Activated CD8-positive, alpha-beta memory T cell treated with anti-CD3 and anti-CD28 coated beads for 1 hour (primary cell): ENCODE measurements around the gene FOXL3.

Experiments used
- DNase-seq, 2 donors: peaks; one replicate each; pipeline ENCODE4 v3.0.0-alpha.2; 2020; ENCODE audit warnings: low read depth in 1 of 2; ENCODE audit errors: extremely low read depth in 1 of 2

The FOXL3 gene

DNA sequence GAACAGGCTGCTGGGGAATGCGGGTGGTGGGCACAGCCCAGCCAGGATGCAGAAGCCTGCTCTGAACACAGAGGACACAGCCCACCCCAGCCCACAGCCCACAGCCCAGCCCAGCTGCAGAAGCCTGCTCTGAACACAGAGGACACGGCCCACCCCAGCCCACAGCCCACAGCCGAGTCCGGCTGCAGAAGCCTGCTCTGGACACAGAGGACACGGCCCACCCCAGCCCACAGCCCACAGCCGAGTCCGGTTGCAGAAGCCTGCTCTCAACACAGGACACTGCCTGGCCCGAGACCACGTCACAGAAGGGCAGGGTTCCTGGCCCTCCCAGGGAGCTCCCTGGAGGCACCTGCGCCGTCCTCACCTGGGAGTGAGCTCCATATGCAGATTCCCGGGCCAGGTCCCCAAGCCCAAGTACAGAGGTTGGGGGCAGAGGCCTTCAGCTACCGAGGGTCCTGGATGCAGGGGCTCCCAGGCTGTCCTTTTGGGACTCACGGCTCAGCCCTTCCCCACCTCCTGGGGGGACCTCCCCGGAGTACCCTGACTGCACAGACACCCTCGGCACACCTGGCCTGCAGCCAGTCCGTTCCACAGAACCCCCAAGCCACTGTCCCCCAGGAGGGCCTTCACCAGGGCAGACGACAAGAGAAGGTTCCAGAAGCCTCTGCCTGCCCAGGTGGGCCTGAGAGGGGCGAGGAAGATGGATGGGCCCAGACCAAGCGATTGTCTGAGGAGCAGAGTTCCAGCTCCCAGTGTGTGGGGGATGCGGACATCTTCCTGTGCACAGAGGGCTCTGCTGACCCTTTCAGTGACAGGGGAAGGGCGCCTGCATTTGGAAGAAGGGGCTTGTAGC, 23.7 kb upstream of the FOXL3 start:
- DNase-seq: no peak

DNA sequence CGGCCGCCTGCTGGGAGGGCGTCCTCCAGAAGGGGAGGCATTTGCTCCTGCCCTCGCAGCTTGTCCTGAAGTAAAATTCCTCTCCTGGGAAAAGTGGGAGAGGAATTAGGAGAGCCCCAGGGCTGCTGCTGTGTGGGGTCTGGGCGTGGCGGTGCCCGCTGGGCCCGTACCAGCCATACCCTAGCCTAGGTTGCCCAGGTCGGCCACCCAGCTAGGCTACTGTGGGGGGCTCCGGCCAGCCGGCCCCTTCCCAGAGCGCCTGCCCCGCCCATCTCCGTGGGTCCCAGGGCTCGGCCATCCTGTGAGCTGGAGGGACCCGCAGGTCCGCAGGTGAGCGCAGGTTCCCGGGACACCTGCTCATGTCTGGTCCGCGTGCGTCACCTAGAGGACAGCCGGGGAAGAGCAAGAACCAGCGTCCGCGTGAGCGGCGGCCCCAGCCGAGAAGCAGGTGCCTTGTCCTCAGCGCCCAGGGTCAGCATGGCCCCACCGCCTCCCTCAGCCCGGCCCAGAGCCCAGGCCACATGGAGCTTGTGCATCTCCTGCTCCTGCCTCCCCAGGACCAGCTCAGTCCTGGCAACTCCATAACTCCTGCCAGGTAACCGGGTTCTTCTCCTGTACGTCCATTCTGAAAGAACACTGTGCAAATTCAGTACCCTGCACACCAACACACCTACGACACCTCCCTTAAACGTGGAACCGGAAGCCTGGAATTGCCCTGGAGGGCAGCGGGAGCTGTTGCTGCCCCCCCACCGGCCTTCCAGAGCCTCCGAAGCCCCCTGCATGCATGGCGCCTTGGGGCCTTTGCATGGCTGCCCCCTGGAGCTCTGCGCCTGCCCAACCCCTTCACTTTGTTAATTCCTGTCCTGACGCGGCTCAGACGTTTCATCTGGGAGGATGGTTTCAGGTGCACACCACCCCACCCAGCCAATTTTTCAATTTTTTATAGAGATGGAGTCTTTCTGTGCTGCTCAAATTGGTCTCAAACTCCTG, 22.8 kb upstream of the FOXL3 start:
- no peak for DNase-seq

DNA sequence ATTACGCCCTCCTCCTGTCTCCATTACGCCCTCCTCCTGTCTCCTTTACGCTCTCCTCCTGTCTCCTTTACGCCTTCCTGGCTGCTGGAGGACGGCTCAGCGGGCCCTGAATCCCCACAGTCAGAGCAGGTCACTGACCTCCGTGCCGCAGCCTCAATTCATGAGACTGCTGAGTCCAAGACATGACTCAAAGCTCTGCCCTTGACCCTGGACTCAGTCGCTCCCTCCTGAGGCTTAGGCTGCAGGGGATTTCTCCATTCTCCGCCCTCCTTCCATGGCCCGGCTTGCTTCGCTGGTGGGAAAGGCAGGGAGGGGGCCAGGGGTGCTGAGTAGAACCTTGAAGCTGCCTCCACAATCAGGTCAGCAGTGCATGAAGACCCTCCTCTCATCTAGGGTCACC, 21.0 kb upstream of the FOXL3 start:
- no peak for DNase-seq

DNA sequence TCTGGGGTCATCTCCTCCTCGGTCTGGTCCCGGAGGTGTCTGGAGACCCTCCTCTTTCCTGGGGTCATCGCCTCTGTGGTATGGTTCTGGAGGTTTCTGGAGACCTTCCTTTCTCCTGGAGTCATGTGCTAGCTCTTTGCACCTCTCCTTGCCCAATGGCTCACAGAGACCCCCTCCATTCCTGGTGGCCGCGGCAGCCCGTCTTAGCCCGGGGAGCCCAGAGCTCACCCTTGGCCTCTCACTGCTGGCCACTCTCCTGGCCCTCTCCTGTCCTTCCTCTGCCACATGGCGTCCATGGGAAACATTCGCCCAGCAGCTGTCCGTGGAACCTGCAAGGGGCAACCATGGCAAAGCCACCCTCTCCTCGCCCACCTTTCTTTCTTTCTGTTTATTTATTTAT, 20.2 kb upstream of the FOXL3 start:
- DNase-seq: no peak

DNA sequence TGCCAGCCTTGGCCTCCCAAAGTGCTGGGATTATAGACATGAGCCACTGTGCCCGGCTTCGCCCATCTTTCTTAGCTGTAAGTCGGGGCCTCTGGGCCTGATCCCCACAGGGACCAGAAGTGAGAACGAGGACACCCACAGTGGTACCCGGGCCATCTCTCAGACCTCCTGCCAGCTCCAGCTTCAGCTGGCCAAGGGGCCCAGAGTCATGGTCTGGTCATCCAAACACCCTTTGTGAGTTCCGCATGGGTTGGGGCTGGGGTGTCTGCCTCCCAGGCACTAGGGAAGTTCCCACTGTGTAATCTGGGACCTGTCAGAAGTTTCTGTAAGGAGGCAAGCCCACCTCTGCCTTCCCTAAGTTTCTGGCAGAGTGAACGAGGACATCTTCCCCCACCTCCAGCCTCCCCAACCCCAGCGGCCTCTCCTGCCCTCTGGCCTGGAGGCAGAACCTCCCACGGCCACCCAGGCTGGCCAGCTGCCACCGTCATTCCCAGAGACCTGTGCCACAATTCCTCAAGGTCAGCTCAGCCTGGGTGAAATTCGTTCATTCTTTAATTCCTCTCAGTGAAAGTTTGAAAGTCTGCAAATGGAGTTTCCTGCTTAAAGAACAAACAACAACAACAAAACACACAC, 19.5 kb upstream of the FOXL3 start:
- no peak for DNase-seq

DNA sequence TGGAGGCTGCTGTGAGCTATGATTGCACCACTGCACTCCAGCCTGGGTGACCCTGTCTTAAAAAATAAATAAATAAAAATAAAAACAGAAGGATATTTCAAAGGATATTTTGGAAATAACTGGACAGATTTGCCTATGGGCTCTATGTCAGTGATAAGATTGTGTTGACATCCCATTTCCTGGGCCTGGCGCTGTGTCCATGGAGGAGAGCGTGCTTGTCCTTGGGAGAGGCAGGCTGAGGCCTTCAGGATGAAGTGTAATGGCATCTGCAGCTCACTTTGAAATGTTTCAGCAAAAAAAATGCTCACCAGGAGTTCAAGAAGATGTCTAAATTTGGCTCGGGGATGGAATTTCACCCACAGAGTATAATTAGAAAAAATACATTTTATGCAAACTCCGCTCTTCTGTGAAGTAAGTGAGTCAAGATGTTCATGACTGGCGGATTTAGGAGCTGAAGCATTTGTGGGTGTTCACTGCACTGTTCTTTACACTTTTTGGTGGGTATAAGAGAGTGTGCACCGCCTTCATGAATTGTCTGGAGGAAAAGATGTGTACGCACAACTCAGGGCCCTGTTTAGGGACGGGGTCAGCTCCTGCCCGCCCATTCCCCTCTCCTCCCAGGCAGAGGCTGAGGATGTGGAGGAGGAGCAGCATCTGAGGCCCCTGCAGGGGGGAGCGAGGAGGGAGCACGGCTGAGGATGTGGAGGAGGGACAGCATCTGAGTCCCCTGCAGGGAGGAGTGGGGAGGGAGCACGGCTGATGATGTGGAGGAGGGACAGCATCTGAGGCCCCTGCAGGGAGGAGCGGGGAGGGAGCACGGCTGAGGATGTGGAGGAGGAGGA, 18.5 kb upstream of the FOXL3 start:
- DNase-seq: no peak

DNA sequence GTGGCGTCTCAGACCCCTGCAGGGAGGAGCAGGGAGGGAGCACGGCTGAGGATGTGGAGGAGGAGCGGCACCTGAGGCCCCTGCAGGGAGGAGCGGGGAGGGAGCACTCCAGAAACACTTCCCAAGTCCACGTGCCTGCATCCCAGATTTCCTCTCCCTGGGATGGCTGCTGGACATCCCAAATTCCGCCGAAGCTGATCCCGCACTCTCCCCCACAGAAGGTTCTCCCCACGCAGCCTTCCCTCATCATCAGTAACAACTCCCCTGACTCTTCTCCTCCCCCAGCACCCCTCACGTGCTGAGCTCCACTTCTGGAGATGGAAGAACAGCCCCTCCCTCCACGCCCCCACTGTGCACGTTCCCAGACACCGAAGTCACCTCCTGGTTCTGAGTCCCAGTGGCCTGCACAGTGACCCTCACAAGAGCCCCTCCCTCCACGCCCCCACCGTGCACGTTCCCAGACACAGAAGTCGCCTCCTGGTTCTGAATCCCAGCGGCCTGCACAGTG, 17.8 kb upstream of the FOXL3 start:
- DNase-seq: no peak

DNA sequence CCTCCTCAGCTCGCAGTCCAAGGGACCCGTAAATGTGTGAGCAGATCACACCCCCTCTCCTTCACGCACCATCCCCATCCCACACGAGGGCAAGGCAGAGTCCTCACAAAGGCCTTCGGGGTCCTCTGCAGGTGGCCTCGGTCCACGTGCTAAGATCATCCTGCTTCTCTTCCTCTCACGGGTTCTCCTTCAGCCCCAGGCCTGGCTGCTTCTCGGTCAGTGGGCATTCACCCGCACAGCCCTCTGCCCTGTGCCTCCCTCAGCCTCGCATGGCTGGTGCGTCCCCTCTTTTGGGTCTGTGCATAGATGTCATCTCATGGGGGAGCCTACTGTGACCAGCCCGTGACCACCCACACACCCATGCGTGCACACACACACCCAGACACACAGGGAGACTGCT, 17.3 kb upstream of the FOXL3 start:
- no peak for DNase-seq

DNA sequence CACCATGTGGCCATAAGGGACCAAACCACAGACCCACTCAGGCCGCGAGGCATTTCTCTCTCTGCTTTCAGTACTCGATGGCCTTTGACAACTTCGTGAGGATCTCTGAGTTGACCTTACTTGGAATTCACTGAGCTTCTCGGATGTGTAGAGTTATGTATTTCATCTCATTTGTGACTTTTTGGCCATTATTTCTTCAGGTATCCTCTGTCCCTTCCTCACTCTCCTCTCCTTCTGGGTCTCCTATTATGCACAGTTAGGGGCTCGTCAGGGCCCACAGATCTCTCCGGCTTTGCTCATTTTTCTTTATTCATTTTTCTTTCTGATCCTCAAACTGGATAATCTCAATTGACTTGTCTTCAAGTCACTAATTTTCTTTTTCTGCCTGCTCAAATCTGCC, 16.6 kb upstream of the FOXL3 start:
- no peak for DNase-seq

DNA sequence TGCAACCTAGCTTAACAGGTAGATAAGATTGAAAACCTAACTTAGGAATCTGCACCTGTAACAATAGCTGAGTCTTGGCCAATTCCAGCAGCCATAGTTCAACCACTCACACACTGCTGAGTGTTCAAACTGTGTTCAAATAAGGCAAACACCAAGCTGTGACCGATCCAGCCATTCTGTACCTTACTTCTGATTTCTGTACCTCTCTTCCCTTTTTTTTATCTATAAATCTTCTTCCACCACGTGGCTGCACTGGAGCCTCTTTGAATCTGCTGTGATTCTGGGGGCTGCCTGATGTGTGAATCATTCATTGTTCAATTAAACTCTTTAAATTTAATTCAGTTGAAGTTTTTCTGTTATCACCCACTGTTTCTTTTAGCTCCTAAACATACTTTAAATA, 15.7 kb upstream of the FOXL3 start:
- no peak for DNase-seq

DNA sequence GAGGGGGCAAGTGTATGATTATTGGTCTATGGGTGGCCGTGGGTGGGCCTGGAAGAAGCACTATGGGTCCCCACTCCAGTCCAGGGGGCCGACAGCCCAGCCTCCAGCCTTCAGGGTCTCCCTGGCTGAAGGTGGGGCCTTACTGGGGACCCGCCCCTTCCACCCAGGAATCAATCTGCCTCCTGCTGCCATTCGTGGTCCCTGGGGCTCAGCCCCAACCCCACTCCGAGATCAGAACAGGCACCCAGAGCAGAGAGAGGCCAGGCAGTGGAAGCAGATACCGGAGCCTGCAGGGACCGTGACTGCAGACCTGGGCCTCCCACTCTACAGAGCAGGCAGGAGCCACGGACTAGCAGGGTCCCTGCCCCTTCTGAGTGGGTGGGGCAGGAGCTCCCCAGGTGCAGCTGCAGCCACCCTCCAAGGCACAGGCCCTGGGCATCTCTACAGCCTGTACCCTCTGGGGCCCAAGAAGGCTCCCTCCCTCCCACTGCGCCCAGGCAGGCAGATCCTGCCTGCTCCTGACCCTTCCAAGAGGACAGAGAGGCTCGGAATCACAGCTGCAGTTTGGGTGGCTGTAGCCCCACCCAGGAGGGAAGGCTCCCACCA, 13.6 kb upstream of the FOXL3 start:
- no peak for DNase-seq

DNA sequence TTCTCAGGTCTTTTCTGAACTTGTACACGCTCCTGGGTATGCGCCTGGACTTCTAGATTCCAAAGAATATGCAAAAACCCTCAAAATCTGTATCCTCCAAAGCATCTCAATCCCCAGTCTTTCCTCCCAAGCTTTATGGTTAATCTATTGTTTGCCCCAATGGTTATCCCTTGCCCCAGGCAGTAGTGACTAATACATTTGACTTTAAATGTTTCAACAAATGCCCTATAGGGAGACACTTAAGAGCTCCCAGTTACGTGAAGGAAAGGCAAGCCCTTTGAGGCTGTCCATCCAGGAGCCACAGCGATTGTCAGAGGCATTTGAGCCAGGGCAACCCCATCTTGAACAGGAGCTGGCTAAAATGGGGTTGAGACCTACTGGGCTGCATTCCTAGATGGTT, 12.7 kb upstream of the FOXL3 start:
- no peak for DNase-seq

DNA sequence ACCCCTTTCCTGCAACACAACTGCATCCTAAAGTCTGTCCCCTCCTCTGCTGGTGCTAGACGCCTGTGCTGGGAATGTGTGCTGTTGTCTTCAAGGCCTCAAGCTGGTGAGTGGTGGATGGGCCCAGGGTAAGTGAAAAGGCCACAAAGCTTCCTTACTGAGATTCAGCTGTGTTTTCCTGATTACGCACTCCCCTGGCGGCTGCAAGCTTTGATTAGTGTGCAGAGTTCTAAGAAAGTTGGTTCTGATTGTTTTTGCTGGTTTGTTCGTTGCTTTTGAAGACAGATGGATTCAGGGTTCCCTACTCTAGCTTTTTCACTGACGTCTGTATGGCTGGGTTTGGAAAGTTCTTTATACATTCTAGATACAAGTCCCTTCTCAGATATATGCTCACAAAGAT, 11.9 kb upstream of the FOXL3 start:
- DNase-seq: no peak

DNA sequence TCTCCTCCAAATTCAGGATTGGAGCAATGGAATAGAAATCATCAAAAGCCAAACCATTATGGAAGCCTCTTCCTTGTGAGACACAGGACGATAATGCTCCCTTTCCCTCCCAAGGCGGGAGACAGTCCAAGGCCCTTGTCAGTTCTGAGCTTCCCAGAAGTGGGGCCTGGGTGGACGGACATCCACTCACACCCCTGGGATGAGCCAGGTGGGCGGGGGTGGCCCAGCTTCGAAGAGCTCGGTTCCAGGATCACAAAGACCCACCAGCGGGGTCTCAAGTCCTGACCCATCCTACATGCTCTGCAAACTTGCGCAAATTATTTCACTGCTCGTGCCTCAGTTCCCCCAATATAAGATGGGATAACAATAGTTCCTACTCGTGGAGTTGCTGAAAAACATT, 10.1 kb upstream of the FOXL3 start:
- no peak for DNase-seq

DNA sequence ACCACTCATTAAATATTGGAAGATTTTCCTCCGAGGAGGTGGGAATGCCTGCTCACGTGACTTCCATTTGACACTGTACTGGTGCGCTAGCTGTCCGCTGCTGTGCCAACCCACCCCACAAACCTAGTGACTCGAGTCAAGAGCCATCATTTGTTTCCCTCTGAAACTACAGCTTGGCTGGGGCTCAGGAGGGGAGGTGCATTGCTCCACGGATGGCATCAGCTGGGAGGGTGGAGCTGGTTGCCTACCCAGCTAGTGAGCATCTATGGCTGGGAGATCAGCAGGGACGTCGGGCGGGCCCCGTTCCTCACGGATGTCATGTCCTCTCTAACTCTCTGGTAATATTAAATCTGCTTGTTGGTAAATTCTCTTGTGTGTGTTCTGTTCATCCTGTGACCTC, 9.5 kb upstream of the FOXL3 start:
- no peak for DNase-seq

DNA sequence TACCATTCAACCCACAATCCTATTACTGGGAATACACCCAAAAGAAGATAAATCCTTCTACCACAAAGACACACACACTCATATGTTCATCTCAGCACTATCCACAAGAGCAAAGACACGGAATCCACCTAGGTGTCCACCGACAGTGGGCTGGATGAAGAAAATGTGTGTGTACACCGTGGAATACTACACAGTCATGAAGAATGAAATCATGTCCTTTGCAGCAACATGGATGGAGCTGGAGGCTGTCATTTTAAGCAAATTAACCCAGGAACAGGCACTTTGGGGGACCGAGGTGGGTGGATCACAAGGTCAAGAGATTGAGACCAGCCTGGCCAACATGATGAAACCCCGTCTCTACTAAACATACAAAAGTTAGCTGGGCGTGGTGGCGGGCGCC, 8.3 kb upstream of the FOXL3 start:
- DNase-seq: no peak

DNA sequence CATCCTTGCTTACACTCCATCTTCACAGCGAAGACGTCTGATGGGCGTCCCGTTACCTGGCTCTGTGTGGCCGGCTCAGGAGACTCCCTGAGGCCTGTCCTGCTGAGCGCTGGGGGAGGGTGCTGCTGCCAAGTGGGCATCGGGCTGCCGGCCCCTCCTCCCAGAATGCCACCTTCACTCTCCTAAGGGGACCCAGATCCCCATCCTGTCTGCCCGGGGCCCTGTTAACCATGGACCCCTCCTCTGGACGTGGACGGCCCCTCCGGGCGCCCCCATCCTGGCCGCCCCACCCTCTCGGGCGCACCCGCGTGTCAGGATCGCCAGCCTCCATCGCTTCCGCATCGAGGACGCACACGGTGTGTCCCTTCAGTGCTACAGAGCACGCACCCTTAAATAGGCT, 7.3 kb upstream of the FOXL3 start:
- DNase-seq: no peak

DNA sequence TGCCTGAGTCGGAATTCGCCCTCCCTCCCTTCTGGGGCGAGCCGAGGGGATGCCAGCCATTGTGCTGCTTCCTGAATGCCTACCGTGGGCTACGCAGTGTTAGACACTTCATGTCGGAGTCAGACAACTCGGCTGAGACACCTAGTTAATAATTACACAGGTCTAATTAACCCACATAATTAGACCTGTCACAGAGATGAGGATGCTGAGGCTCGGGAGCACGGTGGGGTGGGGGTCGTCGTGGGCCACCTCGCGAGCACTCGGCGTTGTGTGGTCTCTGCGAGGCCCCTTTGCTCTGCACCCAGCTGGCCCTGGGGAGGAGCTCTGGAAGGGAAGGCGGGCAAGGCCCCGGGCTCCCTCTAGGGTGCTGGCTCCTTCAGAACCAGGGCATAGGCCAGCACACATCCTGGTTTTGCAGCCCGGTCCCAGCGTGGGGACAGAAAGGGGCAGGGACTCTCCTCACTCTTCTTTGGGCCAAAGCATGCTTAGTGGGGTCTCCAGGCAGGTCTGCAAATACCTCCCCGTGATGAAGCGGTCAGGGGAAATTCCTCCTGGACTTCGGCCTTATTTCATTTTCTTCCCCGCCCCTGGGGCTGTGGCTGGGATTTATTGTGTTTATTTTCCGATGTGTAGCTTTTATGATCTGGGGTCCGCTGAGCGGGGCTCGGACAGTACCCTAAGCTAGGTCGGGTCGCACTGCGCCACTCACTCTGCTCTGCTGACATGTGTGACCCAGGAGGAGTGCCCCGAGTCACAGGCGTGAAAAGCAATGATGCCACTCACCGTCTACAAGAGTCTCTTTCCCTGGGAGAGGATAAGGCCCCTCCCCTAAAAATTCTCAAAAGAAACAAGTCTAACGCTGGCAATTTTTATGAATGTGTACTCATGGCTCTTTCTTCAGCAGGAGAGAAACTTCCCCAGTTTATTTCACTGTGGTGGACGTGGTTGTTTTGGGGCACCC, 4.9 kb upstream of the FOXL3 start:
- DNase-seq: no peak

DNA sequence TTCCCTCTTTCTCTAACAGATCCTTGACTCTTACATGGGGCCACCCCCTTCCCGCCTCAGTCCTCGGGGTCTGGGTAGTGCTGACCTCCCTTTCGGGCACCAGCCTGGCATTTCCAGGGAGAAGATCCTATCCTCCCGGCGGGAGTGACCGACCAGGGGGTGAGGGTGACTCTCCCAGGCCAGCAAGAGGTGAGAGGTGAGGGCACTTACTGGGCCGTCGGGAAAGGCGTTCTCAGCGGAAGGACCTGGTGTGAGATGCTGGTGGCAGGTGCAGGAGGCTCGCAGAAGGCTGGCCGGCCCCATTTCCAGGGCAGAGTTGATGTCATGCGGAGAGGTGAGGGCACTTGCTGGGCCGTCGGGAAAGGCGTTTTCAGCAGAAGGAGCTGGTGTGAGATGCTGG, 4.2 kb upstream of the FOXL3 start:
- no peak for DNase-seq
